Ammon's horn (tissue), 1 donor: ENCODE measurements around the gene PARD3.

Source experiments
- DNase-seq: peaks from one replicate; pipeline ENCODE4 v3.0.0-alpha.2; 2016; ENCODE audit warnings: low spot score

The PARD3 gene

DNA sequence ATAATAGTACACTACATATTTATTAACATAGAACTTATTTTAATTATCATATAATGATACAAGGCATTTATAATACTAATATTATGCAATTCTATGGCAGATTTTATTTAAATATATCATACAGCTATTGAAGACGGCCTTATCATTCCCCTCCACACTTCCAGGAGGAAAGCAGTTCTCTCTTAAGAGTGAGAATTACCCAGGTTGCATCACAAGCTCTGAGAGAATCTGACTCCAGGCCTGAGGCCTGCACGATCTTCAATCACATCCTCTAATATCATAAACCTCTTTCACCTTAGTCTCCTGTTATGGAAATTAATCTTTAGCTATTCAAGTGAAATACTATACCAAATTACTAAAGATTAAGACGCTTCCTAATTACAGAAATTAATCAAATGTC lies 564.4 kb downstream of the PARD3 start:
- DNase-seq = no peak

- no peak for DNase-seq
Observed at GRCh38 chr10:34249634-34250033, 565.5 kb downstream of the PARD3 start.

GRCh38 chr10:34247560-34247959 lies 567.5 kb downstream of the PARD3 start:
- no peak for DNase-seq

GRCh38 chr10:34244756-34245484 lies 570.2 kb downstream of the PARD3 start:
- DNase-seq = no peak

- DNase-seq = no peak
Observed at GRCh38 chr10:34241226-34242000, 573.7 kb downstream of the PARD3 start.

GRCh38 chr10:34240039-34240438 lies 575.1 kb downstream of the PARD3 start:
- no peak for DNase-seq

DNA sequence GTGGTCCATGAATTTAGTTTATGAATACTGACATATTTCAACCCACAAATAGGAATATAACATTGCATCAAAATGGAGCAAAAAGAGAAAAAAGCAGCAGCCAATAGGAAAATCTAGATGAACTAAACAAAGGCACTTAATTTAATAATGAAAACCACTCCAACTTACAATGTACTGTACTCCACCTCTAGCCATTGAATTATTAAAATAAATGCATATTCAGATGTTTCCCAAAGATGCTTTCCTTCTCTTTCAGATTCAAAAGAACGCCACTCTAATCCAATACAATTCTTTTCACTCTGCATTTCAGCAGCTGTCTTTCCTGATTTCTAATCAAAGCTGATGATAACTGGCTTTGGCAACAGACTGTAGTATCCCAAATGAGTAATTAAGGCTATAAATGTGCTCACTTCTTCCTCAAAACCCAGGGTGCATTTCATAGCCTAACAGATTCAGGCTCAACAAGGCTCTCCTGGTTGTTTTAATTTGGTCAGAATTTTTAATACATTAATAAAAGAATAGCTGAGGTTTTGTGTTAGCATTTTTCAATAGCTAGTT lies 577.1 kb downstream of the PARD3 start:
- no peak for DNase-seq

DNA sequence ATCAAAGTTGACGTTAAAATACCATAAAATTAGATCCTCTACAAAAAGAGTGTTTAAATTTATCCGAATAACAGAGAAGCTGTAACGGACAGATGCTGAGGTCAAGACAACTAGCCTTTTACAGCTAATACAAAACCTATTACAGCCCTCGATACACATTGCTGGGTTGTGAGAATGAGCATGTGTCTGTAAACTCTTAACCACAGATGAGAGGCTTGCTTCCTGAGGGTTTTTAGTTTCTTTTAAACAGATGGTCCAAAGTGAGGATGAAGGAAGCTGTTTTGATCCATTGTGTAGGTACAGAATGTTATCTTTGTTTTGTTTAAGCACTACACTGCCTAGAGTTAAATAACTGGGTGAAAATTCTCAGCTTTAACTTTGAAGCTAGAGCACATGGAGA lies 578.2 kb downstream of the PARD3 start:
- DNase-seq = no peak

DNA sequence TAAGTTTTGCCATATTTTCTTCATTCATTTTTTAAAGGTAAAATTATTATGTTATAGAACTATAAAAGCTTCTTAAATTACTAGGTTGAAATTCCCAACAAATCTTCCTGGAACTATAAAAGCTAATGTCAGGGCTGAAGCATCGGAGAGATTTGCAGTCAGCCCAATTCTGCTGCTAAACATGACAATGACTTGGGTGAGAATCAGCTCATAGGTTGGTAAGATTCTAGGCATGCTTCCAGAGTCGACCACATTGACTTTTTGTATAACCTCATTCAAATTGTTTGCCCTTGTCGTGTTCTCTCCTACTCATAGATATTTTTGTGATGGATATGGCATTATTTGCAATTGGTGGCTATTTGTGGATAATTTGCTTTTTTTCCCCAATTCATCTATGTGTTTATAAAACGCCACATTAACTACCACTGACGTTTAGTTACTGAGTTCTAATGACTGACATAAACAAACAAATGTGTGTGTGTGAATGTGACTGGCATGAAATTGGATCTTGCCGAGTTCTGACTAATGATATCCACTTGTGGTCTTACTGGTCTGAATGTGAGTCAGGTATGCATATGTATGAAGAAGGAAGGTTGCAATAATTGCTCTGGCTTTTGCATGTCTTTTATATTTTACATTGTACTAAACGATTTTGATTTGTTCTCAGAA lies 579.8 kb downstream of the PARD3 start:
- no peak for DNase-seq

- DNase-seq = no peak
Observed at GRCh38 chr10:34232481-34232880, 582.6 kb downstream of the PARD3 start.

DNA sequence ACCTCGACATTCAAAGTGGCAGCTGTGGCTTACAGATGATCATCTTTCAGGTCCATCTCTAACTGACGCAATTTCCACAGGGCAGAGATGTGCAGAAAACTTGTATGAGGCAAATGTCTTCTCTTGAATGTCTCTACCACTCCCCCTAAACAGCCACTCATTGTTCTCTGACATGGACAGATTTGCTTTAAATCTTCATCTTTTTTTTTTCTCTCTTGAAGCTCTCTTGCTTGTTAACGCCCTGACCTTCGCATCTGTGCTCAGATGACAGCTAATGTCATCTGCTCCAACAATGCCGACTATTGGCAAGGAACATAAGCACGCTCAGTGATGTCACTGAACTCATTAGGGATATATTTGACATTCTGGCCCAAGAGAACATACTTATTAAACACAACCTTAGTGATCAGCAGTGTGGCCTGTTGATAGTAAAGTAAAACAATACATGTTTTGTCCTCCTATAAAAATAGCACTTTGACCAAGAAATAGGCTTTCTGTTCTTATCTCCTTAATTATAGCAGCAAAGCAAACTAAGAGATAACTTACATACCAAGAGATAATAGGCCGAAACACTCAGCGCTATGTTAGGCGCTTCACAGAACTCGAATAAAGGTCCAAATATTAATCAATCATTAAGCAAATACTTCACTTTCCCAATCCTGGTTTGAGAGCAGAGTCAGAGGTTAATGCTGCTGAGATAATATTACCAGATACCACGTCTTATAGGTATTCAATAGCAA lies 583.5 kb downstream of the PARD3 start:
- DNase-seq = no peak

GRCh38 chr10:34229917-34230316 lies 585.2 kb downstream of the PARD3 start:
- no peak for DNase-seq

DNA sequence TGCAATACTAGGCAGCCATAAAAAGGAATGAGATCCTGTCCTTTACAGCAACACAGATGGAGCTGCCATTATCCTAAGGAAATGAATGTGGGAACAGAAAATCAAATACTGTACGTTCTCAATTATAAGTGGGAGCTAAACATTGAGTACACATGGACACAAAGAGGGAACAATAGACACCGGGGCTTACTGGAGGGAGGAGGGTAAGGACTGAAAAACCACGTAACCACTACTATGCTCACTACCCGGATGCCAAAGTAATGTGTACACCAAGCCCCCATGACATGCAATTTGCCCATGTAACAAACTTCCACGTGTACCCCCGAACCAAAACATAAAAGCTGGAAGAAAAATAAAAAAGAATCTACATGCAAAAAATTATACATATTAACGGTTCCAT lies 587.0 kb downstream of the PARD3 start:
- no peak for DNase-seq

DNA sequence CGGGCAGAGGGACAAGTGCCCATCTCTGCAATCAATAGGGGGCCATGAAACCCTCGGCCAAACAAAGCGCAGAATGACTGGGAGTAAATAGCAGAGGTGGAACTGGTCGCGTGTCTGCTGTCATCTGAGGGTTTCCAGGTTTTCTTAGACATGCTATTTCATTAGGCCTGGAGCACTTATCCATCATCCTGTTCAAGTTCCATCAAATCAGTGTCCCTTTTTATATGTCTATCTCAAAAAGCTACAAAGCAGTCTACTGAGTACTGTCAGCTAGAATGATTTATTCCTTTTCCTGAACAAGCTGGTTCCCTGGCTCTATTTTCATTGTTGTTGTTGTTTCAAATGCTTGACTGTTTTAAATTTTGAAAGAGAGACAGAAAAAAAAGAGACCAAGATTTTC lies 590.5 kb downstream of the PARD3 start:
- DNase-seq = no peak

GRCh38 chr10:34223658-34224057 lies 591.4 kb downstream of the PARD3 start:
- no peak for DNase-seq

GRCh38 chr10:34222359-34222758 lies 592.7 kb downstream of the PARD3 start:
- DNase-seq = no peak

DNA sequence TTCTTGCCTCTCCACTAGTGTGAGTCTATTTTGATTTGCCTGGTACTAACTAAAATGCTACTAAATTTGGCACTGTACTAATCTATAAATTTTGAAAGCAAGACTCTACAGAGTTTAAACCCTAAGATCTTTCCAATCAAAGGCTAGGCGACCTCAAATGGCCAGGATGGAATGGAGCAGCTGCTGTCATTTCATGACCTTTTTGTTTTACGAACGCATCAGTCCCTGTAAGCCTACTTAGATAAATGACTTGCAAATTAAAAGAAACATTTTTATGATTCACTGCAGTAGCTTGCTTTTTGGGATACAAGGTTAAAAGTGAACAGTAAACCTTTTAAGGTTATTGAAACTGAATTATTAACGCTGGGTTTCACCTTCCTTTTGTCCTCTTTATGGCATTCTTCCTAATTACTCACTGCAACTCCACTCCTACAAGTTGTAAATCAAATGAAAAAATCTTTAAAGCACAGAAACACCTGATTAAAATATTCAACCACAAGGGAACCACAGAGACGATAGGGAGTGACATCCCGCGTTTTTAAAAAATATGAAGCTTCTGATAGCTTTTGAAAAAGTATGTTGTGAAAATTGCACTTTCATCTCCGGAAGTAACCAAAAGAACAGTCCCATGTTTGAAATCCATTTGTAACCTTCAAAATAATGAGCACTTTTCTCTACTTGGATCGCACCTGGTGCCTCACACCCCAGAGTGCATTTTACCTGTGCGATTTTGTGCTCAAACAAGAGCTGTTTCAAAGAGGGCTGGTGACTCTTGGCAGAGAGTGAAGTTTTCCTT lies 595.1 kb downstream of the PARD3 start:
- no peak for DNase-seq

DNA sequence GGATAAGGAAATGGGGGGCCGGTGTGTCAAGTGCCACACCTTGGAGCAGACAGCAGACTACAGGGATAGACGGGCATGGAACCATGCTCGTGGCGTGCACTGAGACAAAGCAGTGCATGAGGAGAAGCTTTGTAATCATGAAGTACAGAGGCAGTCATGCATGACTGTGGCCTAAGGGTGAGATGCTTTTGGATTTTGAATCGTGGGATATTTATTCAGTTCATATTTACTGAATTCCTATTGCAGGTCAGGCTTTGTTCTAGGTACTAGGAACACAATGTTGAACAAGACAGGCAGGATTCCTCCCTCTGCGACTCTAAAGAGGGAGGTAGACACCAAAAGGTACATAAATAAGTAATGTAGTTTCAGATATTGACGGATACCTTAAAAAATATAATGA lies 597.6 kb downstream of the PARD3 start:
- no peak for DNase-seq

DNA sequence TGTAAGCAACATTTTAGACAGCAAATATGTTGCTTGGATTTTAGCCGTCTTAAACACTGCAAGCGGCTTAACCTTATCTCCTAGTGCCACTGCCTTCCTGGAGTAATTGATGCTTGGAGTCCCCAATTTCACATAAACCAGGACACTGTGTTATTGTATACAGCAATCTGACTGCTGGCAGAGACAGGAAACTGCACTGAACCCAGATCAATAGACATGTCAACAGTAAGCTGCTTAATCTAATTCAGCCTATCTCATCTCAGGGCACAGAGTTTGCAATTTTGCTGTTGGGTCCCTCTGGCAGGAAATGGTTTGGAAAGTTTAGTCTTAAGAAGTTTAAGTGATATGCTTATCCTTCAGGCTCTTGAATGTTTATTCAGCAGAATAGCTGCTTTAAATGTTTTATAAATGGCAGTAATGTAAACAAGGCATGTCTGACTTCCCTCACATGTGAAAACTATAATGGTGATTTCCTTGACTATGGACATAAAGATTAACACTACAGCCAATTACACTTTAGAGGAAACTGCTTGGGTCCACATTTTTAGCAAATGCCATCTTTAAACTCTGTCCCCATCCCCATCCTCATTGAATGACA lies 598.6 kb downstream of the PARD3 start:
- DNase-seq = no peak

GRCh38 chr10:34213805-34214197 lies 601.3 kb downstream of the PARD3 start:
- DNase-seq = no peak
